Neural crest cell (in vitro differentiated cells): ENCODE results near the gene LMAN2. TPM values are rescaled to one million over a fixed set of nuclear protein-coding genes. Genes with fewer than 3 reads are reported as not detected.

Source experiments
- DNase-seq: peaks from one replicate; pipeline ENCODE4 v3.0.0; 2021; ENCODE audit warnings: low read depth, mixed read lengths, low spot score
- H3K27ac Mint-ChIP-seq: one replicate; pipeline ENCODE4 v1.8.0; 2021; ENCODE audit warnings: mild to moderate bottlenecking, mixed read lengths; ENCODE audit not compliant: unreplicated experiment
- H3K27me3 Mint-ChIP-seq: 2 replicates; pipeline ENCODE4 v1.8.0; 2021; ENCODE audit warnings: low read depth, mild to moderate bottlenecking, mixed read lengths
- H3K36me3 Mint-ChIP-seq: 2 replicates; pipeline ENCODE4 v1.8.0; 2021; ENCODE audit warnings: low read depth, mild to moderate bottlenecking, mixed read lengths
- H3K4me1 Mint-ChIP-seq: 2 replicates; pipeline ENCODE4 v1.8.0; 2021; ENCODE audit warnings: mixed read lengths
- H3K4me3 Mint-ChIP-seq: one replicate; pipeline ENCODE4 v1.8.0; 2021; ENCODE audit warnings: mild to moderate bottlenecking, mixed read lengths
- H3K9me3 Mint-ChIP-seq: 2 replicates; pipeline ENCODE4 v1.8.0; 2021; ENCODE audit warnings: mixed read lengths
- CTCF ChIP-seq: fragments of 200-600 bp; sonication (generic); conservative IDR thresholded peaks from 2 replicates; pipeline ENCODE4 v1.5.0; 2021; ENCODE audit warnings: antibody characterized with exemption, mild to moderate bottlenecking
- total RNA-seq: library from RNA; stranded (reverse); gene quantifications from 2 replicates; pipeline ENCODE4 v1.2.1, GENCODE V29; 2021

LMAN2 gene
- total RNA-seq, 1 donor from 2014 or later: 80.5 TPM

- H3K9me3 Mint-ChIP-seq: no peaks in the 10 kb centered on the region
- DNase-seq: no peak
Measured at GRCh38 chr5:177293819-177294581, 57.5 kb downstream of the LMAN2 start.

GRCh38 chr5:177291735-177292134 is 59.7 kb downstream of the LMAN2 start:
- H3K27me3 Mint-ChIP-seq: no peaks in the 10 kb centered on the region
- H3K9me3 Mint-ChIP-seq: no peaks in the 10 kb centered on the region
- no peak for TF ChIP-seq CTCF
- H3K4me3 Mint-ChIP-seq: no peak overlapping the region
- no peak overlapping the region for H3K27ac Mint-ChIP-seq
- peaks cover 1% of the 10 kb centered on the region for H3K4me1 Mint-ChIP-seq
- DNase-seq: no peak
- H3K36me3 Mint-ChIP-seq: peaks cover 27% of the 10 kb centered on the region

More at GRCh38 chr5:177293819-177294581, 57.5 kb downstream of the LMAN2 start:
- Mint-ChIP-seq H3K27ac (peak overlapping the region; percentile 19), H3K27me3 (no peaks in the 10 kb centered on the region), H3K36me3 (peaks cover 24% of the 10 kb centered on the region), H3K4me1 (peaks cover 4% of the 10 kb centered on the region), H3K4me3 (no peak overlapping the region)
- TF ChIP-seq CTCF: no peak

GRCh38 chr5:177290816-177291596 is 60.5 kb downstream of the LMAN2 start:
- no peak overlapping the region for H3K27ac Mint-ChIP-seq

GRCh38 chr5:177288191-177288590 is 63.3 kb downstream of the LMAN2 start:
- no peaks in the 10 kb centered on the region for H3K4me1 Mint-ChIP-seq
- no peaks in the 10 kb centered on the region for H3K9me3 Mint-ChIP-seq
- peaks cover 31% of the 10 kb centered on the region for H3K36me3 Mint-ChIP-seq
- no peak for DNase-seq
- no peak for TF ChIP-seq CTCF
- H3K27ac Mint-ChIP-seq: no peak overlapping the region
- H3K27me3 Mint-ChIP-seq: no peaks in the 10 kb centered on the region
- no peak overlapping the region for H3K4me3 Mint-ChIP-seq

More at GRCh38 chr5:177290816-177291596, 60.5 kb downstream of the LMAN2 start:
- no peak for DNase-seq
- no peaks in the 10 kb centered on the region for H3K27me3 Mint-ChIP-seq
- H3K4me3 Mint-ChIP-seq: no peak overlapping the region
- H3K36me3 Mint-ChIP-seq: peaks cover 28% of the 10 kb centered on the region
- H3K9me3 Mint-ChIP-seq: no peaks in the 10 kb centered on the region
- no peaks in the 10 kb centered on the region for H3K4me1 Mint-ChIP-seq
- no peak for TF ChIP-seq CTCF

Other genes starting within 250 kb of the LMAN2 start
- gene NSD1, start 217.9 kb downstream of the LMAN2 start, total RNA-seq: 122 TPM in 2 replicates
- 32.0 and 33.0 TPM in 2 replicates for gene RAB24, start 47.9 kb downstream of the LMAN2 start, total RNA-seq
- gene PRELID1, start 47.9 kb downstream of the LMAN2 start, total RNA-seq: 169 and 180 TPM in 2 replicates
- 36.9 and 40.3 TPM in 2 replicates for gene MXD3, start 39.8 kb downstream of the LMAN2 start, total RNA-seq
- 12.3 and 15.7 TPM in 2 replicates for gene RGS14, start 6.3 kb upstream of the LMAN2 start, total RNA-seq
- gene SLC34A1, start 32.8 kb upstream of the LMAN2 start, total RNA-seq: 0.16 TPM in 1 of 2 replicates, not detected in the other
- gene PFN3, start 49.0 kb upstream of the LMAN2 start, total RNA-seq: not detected in 2 replicates
- gene F12, start 57.9 kb upstream of the LMAN2 start, total RNA-seq: 2.3 and 2.7 TPM in 2 replicates
- 47.4 and 54.9 TPM in 2 replicates for gene GRK6, start 75.0 kb upstream of the LMAN2 start, total RNA-seq
- gene PRR7, start 95.1 kb upstream of the LMAN2 start, total RNA-seq: 16.1 and 19.0 TPM in 2 replicates
- gene DBN1, start 122.0 kb upstream of the LMAN2 start, total RNA-seq: 387 and 410 TPM in 2 replicates
- 129 and 147 TPM in 2 replicates for gene PDLIM7, start 145.9 kb upstream of the LMAN2 start, total RNA-seq
- gene DOK3, start 158.2 kb upstream of the LMAN2 start, total RNA-seq: 10.5 and 11.4 TPM in 2 replicates
- 125 and 130 TPM in 2 replicates for gene DDX41, start 165.3 kb upstream of the LMAN2 start, total RNA-seq
- gene FAM193B, start 202.9 kb upstream of the LMAN2 start, total RNA-seq: 96.3 and 98.4 TPM in 2 replicates
- gene TMED9, start 240.5 kb upstream of the LMAN2 start, total RNA-seq: 108 and 113 TPM in 2 replicates
- gene B4GALT7, start 248.5 kb upstream of the LMAN2 start, total RNA-seq: 30.0 and 30.1 TPM in 2 replicates